Mammary epithelial cell (primary cell): ENCODE measurements around the gene SLC7A7.

Experiments used
- EZH2 ChIP-seq: IDR thresholded peaks from 2 replicates; pipeline ENCODE4 v1.6.1; 2012; ENCODE audit warnings: low read length, inconsistent platforms, borderline replicate concordance
- TF ChIP-seq, protein P1 (sequence below), 2 donors: IDR thresholded peaks in 1 of 2; conservative IDR thresholded peaks in 1 of 2; 2 replicates each; pipeline ENCODE4 v1.5.1; 2011 to 2012; ENCODE audit warnings: inconsistent platforms in 2 of 2, low read length in 2 of 2, mild to moderate bottlenecking in 2 of 2, control low read depth in 1 of 2, low read depth in 1 of 2; ENCODE audit not compliant: insufficient read depth in 1 of 2; ENCODE audit errors: extremely low read depth in 1 of 2

DNA sequence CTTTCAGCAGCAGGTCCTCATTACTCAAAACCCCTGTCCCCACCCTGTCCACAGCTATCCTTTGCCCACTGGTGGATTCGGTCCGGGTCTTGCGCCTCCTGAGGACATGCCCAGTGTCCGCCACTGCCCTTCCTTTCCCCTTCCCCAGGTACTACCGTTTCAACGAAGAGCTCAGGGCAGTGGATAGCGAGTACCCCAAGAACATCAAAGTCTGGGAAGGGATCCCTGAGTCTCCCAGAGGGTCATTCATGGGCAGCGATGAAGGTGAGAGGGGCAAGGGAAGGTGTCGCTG is 29.8 kb upstream of the SLC7A7 start:
- TF ChIP-seq, protein P1, sequence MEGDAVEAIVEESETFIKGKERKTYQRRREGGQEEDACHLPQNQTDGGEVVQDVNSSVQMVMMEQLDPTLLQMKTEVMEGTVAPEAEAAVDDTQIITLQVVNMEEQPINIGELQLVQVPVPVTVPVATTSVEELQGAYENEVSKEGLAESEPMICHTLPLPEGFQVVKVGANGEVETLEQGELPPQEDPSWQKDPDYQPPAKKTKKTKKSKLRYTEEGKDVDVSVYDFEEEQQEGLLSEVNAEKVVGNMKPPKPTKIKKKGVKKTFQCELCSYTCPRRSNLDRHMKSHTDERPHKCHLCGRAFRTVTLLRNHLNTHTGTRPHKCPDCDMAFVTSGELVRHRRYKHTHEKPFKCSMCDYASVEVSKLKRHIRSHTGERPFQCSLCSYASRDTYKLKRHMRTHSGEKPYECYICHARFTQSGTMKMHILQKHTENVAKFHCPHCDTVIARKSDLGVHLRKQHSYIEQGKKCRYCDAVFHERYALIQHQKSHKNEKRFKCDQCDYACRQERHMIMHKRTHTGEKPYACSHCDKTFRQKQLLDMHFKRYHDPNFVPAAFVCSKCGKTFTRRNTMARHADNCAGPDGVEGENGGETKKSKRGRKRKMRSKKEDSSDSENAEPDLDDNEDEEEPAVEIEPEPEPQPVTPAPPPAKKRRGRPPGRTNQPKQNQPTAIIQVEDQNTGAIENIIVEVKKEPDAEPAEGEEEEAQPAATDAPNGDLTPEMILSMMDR (conservative IDR thresholded peaks at IDR 0.05 in 1 of 2, IDR thresholded peaks at IDR 0.05 in 1 of 2; ENCODE audit: extremely low read depth in 1 of 2, insufficient read depth in 1 of 2, low read depth in 1 of 2, low read length in 2 of 2): no peak
- no peak for TF ChIP-seq EZH2
